Testis (tissue), 2 donors: ENCODE measurements around the gene SMIM1.

Source experiments
- POLR2A ChIP-seq: fragments of 450-650 bp; IDR thresholded peaks from one replicate; pipeline ENCODE4 v1.6.1; 2017; ENCODE audit warnings: antibody characterized with exemption, mild to moderate bottlenecking, moderate library complexity
- TF ChIP-seq, protein P1 (sequence below), 3 experiments: fragments of 450-650 bp in 2 of 3; fragments of 200-600 bp in 1 of 3; sonication (generic) in 1 of 3; IDR thresholded peaks; one replicate each; pipeline ENCODE4 v1.5.1; 2016 to 2019; ENCODE audit warnings: antibody characterized with exemption in 3 of 3, mild to moderate bottlenecking in 2 of 3, moderate library complexity in 1 of 3

DNA sequence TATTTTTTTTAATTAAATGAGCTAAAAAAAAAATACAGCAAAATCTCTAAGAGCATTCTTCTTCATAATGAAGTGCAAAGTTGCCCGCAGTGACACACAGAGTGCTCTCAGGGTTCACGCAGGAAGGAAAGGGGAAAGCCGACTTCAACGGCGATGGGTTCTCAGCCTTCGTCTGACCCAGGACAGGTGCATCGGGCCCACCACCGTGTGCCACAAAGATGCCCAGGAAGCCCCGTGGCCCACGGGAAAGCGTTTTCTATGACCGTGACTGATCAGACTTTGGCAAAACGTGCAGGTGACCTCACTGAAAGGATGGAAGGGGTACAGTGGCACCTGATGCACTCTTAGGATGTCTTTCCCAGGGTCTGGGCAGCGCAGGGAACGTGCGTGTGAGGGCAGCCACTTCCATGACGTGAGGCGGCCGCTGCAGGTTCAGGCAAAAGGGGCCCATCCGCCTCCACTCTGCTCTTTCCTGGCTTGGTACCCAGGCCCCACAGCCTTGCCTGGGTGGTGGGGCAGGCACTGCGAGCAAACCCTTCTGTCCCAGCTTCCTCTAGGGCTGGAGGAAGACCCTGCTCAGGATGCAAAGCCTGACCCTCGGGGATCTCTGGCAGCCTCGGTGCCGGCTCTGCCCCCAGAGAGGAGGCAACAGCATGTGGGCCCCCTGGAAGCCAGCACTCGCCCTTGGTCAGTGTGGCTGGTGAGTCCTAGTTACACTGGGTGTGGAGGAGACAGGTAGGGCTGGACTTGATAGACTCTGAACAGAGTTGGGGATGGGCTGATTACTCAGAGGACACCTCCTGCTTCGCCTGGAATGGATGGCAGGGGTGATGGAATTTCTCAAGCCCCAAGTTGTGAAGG, 15.4 kb downstream of the SMIM1 start:
- TF ChIP-seq, protein P1, sequence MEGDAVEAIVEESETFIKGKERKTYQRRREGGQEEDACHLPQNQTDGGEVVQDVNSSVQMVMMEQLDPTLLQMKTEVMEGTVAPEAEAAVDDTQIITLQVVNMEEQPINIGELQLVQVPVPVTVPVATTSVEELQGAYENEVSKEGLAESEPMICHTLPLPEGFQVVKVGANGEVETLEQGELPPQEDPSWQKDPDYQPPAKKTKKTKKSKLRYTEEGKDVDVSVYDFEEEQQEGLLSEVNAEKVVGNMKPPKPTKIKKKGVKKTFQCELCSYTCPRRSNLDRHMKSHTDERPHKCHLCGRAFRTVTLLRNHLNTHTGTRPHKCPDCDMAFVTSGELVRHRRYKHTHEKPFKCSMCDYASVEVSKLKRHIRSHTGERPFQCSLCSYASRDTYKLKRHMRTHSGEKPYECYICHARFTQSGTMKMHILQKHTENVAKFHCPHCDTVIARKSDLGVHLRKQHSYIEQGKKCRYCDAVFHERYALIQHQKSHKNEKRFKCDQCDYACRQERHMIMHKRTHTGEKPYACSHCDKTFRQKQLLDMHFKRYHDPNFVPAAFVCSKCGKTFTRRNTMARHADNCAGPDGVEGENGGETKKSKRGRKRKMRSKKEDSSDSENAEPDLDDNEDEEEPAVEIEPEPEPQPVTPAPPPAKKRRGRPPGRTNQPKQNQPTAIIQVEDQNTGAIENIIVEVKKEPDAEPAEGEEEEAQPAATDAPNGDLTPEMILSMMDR (IDR thresholded peaks at IDR 0.05): no peak
- no peak for TF ChIP-seq POLR2A
